Body of pancreas (tissue), 4 donors: ENCODE measurements around the gene DGCR8.

ENCODE experiments used
- CTCF ChIP-seq, 7 experiments: fragments of 450-650 bp in 4 of 7; fragments of 200-600 bp in 3 of 7; sonication (generic) in 3 of 7; IDR thresholded peaks; one replicate each; pipeline ENCODE4 v1.5.1; 2016 to 2019; ENCODE audit warnings: antibody characterized with exemption in 7 of 7
- POLR2A ChIP-seq, 3 donors: fragments of 450-650 bp; IDR thresholded peaks; one replicate each; pipeline ENCODE4 v1.6.1; 2016; ENCODE audit warnings: antibody characterized with exemption in 3 of 3, mild to moderate bottlenecking in 2 of 3

GRCh38 chr22:20137113-20137512, 57.1 kb downstream of the DGCR8 start:
- TF ChIP-seq CTCF (IDR thresholded peaks at IDR 0.05) (no peak), POLR2A (IDR thresholded peaks at IDR 0.05) (no peak)
